ENCODE results near the gene NTRK3. TPM values are rescaled to one million over a fixed set of nuclear protein-coding genes. Genes with fewer than 3 reads are reported as not detected.

The NTRK3 gene
- total and polyA plus RNA-seq, 2 of the 13 experiments (the other 11 are each of a cell fraction or from before 2014, with no cell fraction given), result not detected

DNA sequence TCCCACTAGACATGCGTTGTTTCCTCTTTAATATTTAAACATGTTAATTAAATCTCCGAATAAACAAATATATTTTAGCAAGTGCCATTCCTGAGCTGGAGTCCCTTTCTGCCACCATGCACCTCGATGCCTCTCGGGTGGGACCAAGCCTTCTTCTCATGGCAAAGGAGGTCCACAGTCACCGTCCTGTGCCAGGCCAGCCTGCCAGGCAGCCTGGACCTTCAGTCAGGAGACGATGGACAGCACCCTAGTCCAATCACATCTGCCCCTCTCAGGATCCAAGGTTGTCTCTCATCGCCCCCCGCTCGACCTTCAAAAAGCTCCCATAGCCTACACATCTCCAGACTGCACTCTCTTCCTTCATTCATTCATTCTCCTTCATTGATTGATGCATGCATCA lies 22.6 kb downstream of the NTRK3 start (continued):
- TF ChIP-seq SOX13 (IDR thresholded peaks at IDR 0.05), result no peak
- TF ChIP-seq SOX13 (CRISPR knock-in tag; conservative IDR thresholded peaks at IDR 0.05 in 1 of 2, IDR thresholded peaks at IDR 0.05 in 1 of 2), result no peak
- no peak for TF ChIP-seq ZNF614 (CRISPR knock-in tag; IDR thresholded peaks at IDR 0.05; ENCODE audit: borderline replicate concordance)
- TF ChIP-seq, protein P1, sequence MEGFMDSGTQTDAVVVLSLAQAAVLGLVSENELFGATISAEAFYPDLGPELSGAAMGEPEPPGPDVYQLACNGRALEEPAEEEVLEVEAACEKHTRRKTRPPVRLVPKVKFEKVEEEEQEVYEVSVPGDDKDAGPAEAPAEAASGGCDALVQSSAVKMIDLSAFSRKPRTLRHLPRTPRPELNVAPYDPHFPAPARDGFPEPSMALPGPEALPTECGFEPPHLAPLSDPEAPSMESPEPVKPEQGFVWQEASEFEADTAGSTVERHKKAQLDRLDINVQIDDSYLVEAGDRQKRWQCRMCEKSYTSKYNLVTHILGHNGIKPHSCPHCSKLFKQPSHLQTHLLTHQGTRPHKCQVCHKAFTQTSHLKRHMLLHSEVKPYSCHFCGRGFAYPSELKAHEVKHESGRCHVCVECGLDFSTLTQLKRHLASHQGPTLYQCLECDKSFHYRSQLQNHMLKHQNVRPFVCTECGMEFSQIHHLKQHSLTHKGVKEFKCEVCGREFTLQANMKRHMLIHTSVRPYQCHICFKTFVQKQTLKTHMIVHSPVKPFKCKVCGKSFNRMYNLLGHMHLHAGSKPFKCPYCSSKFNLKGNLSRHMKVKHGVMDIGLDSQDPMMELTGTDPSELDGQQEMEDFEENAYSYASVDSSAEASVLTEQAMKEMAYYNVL (CRISPR knock-in tag; IDR thresholded peaks at IDR 0.05; ENCODE audit: borderline replicate concordance), result no peak

DNA sequence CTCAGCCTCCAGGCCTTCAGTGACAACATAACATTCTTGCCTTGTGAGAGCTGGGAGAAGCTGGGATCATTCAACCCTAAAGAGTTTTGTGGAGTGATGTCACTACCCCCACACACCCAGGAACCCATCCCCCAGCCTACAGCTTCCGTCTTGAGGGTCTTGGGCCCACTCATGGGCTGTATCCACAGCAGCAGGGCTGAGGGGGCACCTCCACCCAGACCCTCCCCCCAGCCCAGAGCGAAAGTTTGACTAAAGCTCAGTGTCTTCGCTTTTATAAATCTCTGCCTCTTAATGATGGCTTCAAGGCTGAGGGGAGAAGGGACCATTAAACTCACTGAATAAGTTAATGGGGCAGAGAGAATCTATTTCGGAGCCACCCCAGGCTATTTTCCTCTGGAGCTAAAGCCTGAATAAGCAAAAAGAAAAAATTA lies 23.8 kb downstream of the NTRK3 start:
- no peaks in the 10 kb centered on the region for H3K36me3 ChIP-seq (replicated peaks in 1 of 2; ENCODE audit: control insufficient read depth in 1 of 2, insufficient read depth in 2 of 2, low read length in 2 of 2)
- DNase-seq (ENCODE audit: low spot score) (no peak), ATAC-seq (no peak), FAIRE-seq (no peak)
- no TSS peak for BruUV-seq (replicated peaks)
- H4K20me1 ChIP-seq (ENCODE audit: insufficient read depth, low read length), result no peaks in the 10 kb centered on the region
- no peak overlapping the region for H3K9ac ChIP-seq (ENCODE audit: insufficient read depth, low read depth, low read length)
- WGBS (ENCODE audit: low lambda C conversion rate), result 3% methylated on average over 2 of the region's 4 CpGs
- POLR2A ChIA-PET, result no interaction called here
- H2AFZ ChIP-seq (ENCODE audit: low read length), result no peak overlapping the region
- CTCF ChIA-PET (ENCODE audit: low intra/inter-chr PET ratio, low total read pairs), result no interaction called here
- TF ChIP-seq DNMT1 (CRISPR knock-in tag; IDR thresholded peaks at IDR 0.05) (no peak), KDM6A (CRISPR knock-in tag; IDR thresholded peaks at IDR 0.05; ENCODE audit: low read depth) (no peak), ZC3H4 (CRISPR knock-in tag; IDR thresholded peaks at IDR 0.05; ENCODE audit: borderline replicate concordance) (no peak), CC2D1A (CRISPR knock-in tag; IDR thresholded peaks at IDR 0.05) (no peak), ZSCAN9 (CRISPR knock-in tag; IDR thresholded peaks at IDR 0.05; ENCODE audit: borderline replicate concordance) (no peak), SMYD3 (CRISPR knock-in tag; IDR thresholded peaks at IDR 0.05) (no peak), RNF2 (conservative IDR thresholded peaks at IDR 0.05; ENCODE audit: low read depth) (no peak), SSRP1 (CRISPR knock-in tag; IDR thresholded peaks at IDR 0.05) (no peak)
- H3K27me3 ChIP-seq (ENCODE audit: control insufficient read depth in 1 of 2, insufficient read depth in 2 of 2, low read length in 2 of 2), result peaks cover 0 to 4% of the 10 kb centered on the region in 2 experiments; a peak in 2 of 5 replicates
- intact Hi-C loops (cut with micrococcal nuclease; ENCODE audit: unreplicated experiment), result no loop called here
- no peak overlapping the region for H3K27ac ChIP-seq (ENCODE audit: extremely low read length, insufficient read depth, low read length)
- in situ Hi-C loops (cut with HindIII; ENCODE audit: extremely low pct_ligation_motif_present, low pct_unique_long_range_greater_than_20kb), result no loop called here
- H3K9me3 ChIP-seq (ENCODE audit: low read length), result no peaks in the 10 kb centered on the region
- H3K4me3 ChIP-seq (replicated peaks in 1 of 3; ENCODE audit: insufficient read depth in 1 of 3, low read depth in 2 of 3, low read length in 3 of 3), result no peak overlapping the region
- no peaks in the 10 kb centered on the region for H3K4me1 ChIP-seq (ENCODE audit: insufficient read depth, low read length)
- H3K79me2 ChIP-seq (ENCODE audit: insufficient read depth, low read length), result no peaks in the 10 kb centered on the region
- H3K4me2 ChIP-seq (ENCODE audit: low read depth, low read length), result no peak overlapping the region
